ENCODE measurements around the gene NBR1.

GRCh38 chr17:43219001-43219400 is 48.0 kb downstream of the NBR1 start:
- no peak for TF ChIP-seq CTCF (IDR thresholded peaks at IDR 0.05)
- TF ChIP-seq POLR2AphosphoS5 (IDR thresholded peaks at IDR 0.05) = no peak
- no peak for TF ChIP-seq POLR2A (IDR thresholded peaks at IDR 0.05)

All from sigmoid colon (tissue), 4 donors.